ENCODE results near the gene PAX2.

The PAX2 gene

GRCh38 chr10:100826031-100826651, 80.8 kb downstream of the PAX2 start:
- no peak for DNase-seq

- DNase-seq = no peak
Measured at GRCh38 chr10:100826661-100826982, 81.2 kb downstream of the PAX2 start.

- no peak for DNase-seq
Measured at GRCh38 chr10:100826983-100827818, 81.8 kb downstream of the PAX2 start.

GRCh38 chr10:100827819-100828737, 82.7 kb downstream of the PAX2 start:
- no peak for DNase-seq

- DNase-seq = no peak
Measured at GRCh38 chr10:100828738-100829096, 83.3 kb downstream of the PAX2 start.

GRCh38 chr10:100829097-100829870, 83.9 kb downstream of the PAX2 start:
- no peak for DNase-seq

- DNase-seq = no peak
Measured at GRCh38 chr10:100829933-100830727, 84.7 kb downstream of the PAX2 start.

- no peak for DNase-seq
Measured at GRCh38 chr10:100830728-100831111, 85.3 kb downstream of the PAX2 start.

GRCh38 chr10:100831742-100832141, 86.4 kb downstream of the PAX2 start:
- DNase-seq = no peak

- DNase-seq = no peak
Measured at GRCh38 chr10:100835810-100836209, 90.4 kb downstream of the PAX2 start.

- DNase-seq = no peak
Measured at GRCh38 chr10:100836891-100837290, 91.5 kb downstream of the PAX2 start.

GRCh38 chr10:100837300-100837699, 91.9 kb downstream of the PAX2 start:
- DNase-seq = no peak

- no peak for DNase-seq
Measured at GRCh38 chr10:100838986-100839385, 93.6 kb downstream of the PAX2 start.

- no peak for DNase-seq
Measured at GRCh38 chr10:100841528-100841927, 96.1 kb downstream of the PAX2 start.

- no peak for DNase-seq
Measured at GRCh38 chr10:100847440-100847839, 102.1 kb downstream of the PAX2 start.

GRCh38 chr10:100848770-100849169, 103.4 kb downstream of the PAX2 start:
- DNase-seq = no peak

GRCh38 chr10:100858261-100858660, 112.9 kb downstream of the PAX2 start:
- no peak for DNase-seq

- peak; percentile 34 for DNase-seq
Measured at GRCh38 chr10:100858747-100859483, 113.5 kb downstream of the PAX2 start.

GRCh38 chr10:100859484-100859763, 114.0 kb downstream of the PAX2 start:
- no peak for DNase-seq

GRCh38 chr10:100863433-100863832, 118.1 kb downstream of the PAX2 start:
- no peak for DNase-seq
